IMR-90 (cell line): ENCODE data around the gene LRP1B. TPM values are rescaled to one million over a fixed set of nuclear protein-coding genes. Genes with fewer than 3 reads are reported as not detected.

Experiments used
- ATAC-seq: fragments of 200-7000 bp; cut with Tn5 transposase; 2 replicates; pipeline ENCODE4 v1.9.1; 2020; ENCODE audit warnings: low read depth, mild to moderate bottlenecking, moderate library complexity
- BruUV-seq: library from RNA; stranded (reverse); fragments of 400-500 nt; replicated peaks from 2 replicates; lab custom pipeline; 2021; lab: Mats Ljungman, UMichigan
- CTCF ChIA-PET: fragments of 300-600 bp; formaldehyde crosslinking; extraction: SDS; loops from one replicate; lab custom pipeline; 2021; ENCODE audit warnings: antibody characterized with exemption; lab: Yijun Ruan, JAX
- POLR2A ChIA-PET: fragments of 300-600 bp; sonication (Branson Sonifier 250); formaldehyde crosslinking; loops from one replicate; lab custom pipeline; 2022; ENCODE audit warnings: antibody characterized with exemption; ENCODE audit not compliant: unreplicated experiment; lab: Charles Lee
- DNase-seq: peaks from one replicate; pipeline ENCODE4 v3.0.0; 2013
- H2AFZ ChIP-seq: replicated peaks from 2 replicates; pipeline ENCODE3; 2013; ENCODE audit warnings: low read length, mild to moderate bottlenecking; ENCODE audit not compliant: poor library complexity
- H2AK5ac ChIP-seq: 2 replicates; pipeline ENCODE4 v1.6.1; 2013; ENCODE audit warnings: low read depth, low read length, inconsistent platforms
- H2AK9ac ChIP-seq: replicated peaks from 2 replicates; pipeline ENCODE3; 2013; ENCODE audit warnings: mild to moderate bottlenecking, low read depth, low read length, moderate library complexity; ENCODE audit not compliant: poor library complexity
- H2BK120ac ChIP-seq: 2 replicates; pipeline ENCODE4 v1.6.1; 2013; ENCODE audit warnings: low read depth, low read length, inconsistent platforms
- H2BK15ac ChIP-seq: 3 replicates; pipeline ENCODE4 v1.6.1; 2013; ENCODE audit warnings: low read depth, low read length, inconsistent platforms
- H2BK20ac ChIP-seq: 2 replicates; pipeline ENCODE4 v1.6.1; 2013; ENCODE audit warnings: low read depth, mild to moderate bottlenecking, inconsistent platforms, low read length, moderate library complexity
- H2BK5ac ChIP-seq: 2 replicates; pipeline ENCODE4 v1.6.1; 2013; ENCODE audit warnings: mild to moderate bottlenecking, low read depth, low read length, inconsistent platforms; ENCODE audit not compliant: poor library complexity, severe bottlenecking
- H3K14ac ChIP-seq: replicated peaks from 2 replicates; pipeline ENCODE4 v1.6.1; 2013; ENCODE audit warnings: low read depth, low read length, inconsistent platforms
- H3K18ac ChIP-seq: 2 replicates; pipeline ENCODE4 v1.6.1; 2013; ENCODE audit warnings: low read depth, low read length, control low read depth
- H3K23ac ChIP-seq: 2 replicates; pipeline ENCODE4 v1.6.1; 2013; ENCODE audit warnings: low read depth, low read length, inconsistent platforms
- H3K27ac ChIP-seq: 2 replicates; pipeline ENCODE4 v1.5.1; 2013; ENCODE audit warnings: mild to moderate bottlenecking, control low read depth, low read length; ENCODE audit not compliant: insufficient read depth
- H3K27me3 ChIP-seq: 2 replicates; pipeline ENCODE4 v1.6.1; 2013; ENCODE audit warnings: low read length; ENCODE audit not compliant: control insufficient read depth, insufficient read depth
- H3K36me3 ChIP-seq: 2 replicates; pipeline ENCODE4 v1.6.1; 2013; ENCODE audit warnings: low read length, mixed read lengths; ENCODE audit not compliant: control insufficient read depth, insufficient read depth
- H3K4ac ChIP-seq: 2 replicates; pipeline ENCODE4 v1.6.1; 2013; ENCODE audit warnings: low read depth, low read length, inconsistent platforms
- H3K4me1 ChIP-seq: 2 replicates; pipeline ENCODE4 v1.6.1; 2013; ENCODE audit warnings: low read length, mixed read lengths; ENCODE audit not compliant: control insufficient read depth, insufficient read depth
- H3K4me2 ChIP-seq: 2 replicates; pipeline ENCODE4 v1.6.1; 2013; ENCODE audit warnings: low read depth, mild to moderate bottlenecking, control low read depth, low read length, moderate library complexity
- H3K4me3 ChIP-seq: 2 replicates; pipeline ENCODE4 v1.5.1; 2013; ENCODE audit warnings: low read depth, mild to moderate bottlenecking, control low read depth, low read length, moderate library complexity; ENCODE audit not compliant: insufficient read depth
- H3K56ac ChIP-seq: 2 replicates; pipeline ENCODE4 v1.6.1; 2013; ENCODE audit warnings: low read length, inconsistent platforms; ENCODE audit not compliant: insufficient read depth; ENCODE audit errors: extremely low read depth
- H3K79me1 ChIP-seq, 2 experiments: 2 replicates each; pipeline ENCODE4 v1.6.1; 2013; ENCODE audit warnings: low read length in 2 of 2, inconsistent platforms in 1 of 2, low read depth in 1 of 2
- H3K9ac ChIP-seq: 2 replicates; pipeline ENCODE4 v1.6.1; 2013; ENCODE audit warnings: low read depth, low read length, control low read depth
- H3K9me1 ChIP-seq: 2 replicates; pipeline ENCODE4 v1.6.1; 2013; ENCODE audit warnings: low read length, inconsistent platforms; ENCODE audit not compliant: insufficient read depth
- H3K9me3 ChIP-seq: 2 replicates; pipeline ENCODE4 v1.6.1; 2013; ENCODE audit warnings: low read length; ENCODE audit not compliant: control insufficient read depth, insufficient read depth
- H4K20me1 ChIP-seq: 2 replicates; pipeline ENCODE4 v1.6.1; 2013; ENCODE audit warnings: low read length, inconsistent platforms; ENCODE audit not compliant: insufficient read depth
- H4K5ac ChIP-seq: 2 replicates; pipeline ENCODE4 v1.6.1; 2013; ENCODE audit warnings: mild to moderate bottlenecking, low read depth, low read length, control low read depth
- H4K8ac ChIP-seq, 2 experiments: 2 replicates each; pipeline ENCODE4 v1.6.1; 2013; ENCODE audit warnings: low read depth in 2 of 2, low read length in 2 of 2, control low read depth in 1 of 2, inconsistent platforms in 1 of 2
- H4K91ac ChIP-seq: 2 replicates; pipeline ENCODE4 v1.6.1; 2013; ENCODE audit warnings: low read depth, low read length, inconsistent platforms; ENCODE audit not compliant: insufficient read depth
- CEBPB ChIP-seq: IDR thresholded peaks from 2 replicates; pipeline ENCODE4 v1.6.1; 2012; ENCODE audit warnings: low read depth, low read length, improper control_type of control experiment
- CTCF ChIP-seq: conservative IDR thresholded peaks from 2 replicates; pipeline ENCODE4 v1.5.1; 2012; ENCODE audit warnings: mild to moderate bottlenecking, low read depth, low read length, improper control_type of control experiment
- FOS ChIP-seq: fragments of 150-350 bp; IDR thresholded peaks from 2 replicates; pipeline ENCODE4 v1.6.1; 2016; ENCODE audit warnings: low read depth, low read length
- MAFK ChIP-seq: IDR thresholded peaks from 2 replicates; pipeline ENCODE4 v1.6.1; 2012; ENCODE audit warnings: low read depth, low read length, improper control_type of control experiment
- MXI1 ChIP-seq: IDR thresholded peaks from 2 replicates; pipeline ENCODE4 v1.6.1; 2012; ENCODE audit warnings: low read depth, mild to moderate bottlenecking, low read length, moderate library complexity, borderline replicate concordance
- RFX5 ChIP-seq: IDR thresholded peaks from 2 replicates; pipeline ENCODE4 v1.8.0; 2012; ENCODE audit warnings: low read depth, mild to moderate bottlenecking, low read length, moderate library complexity
- USF2 ChIP-seq: fragments of 150-350 bp; IDR thresholded peaks from 2 replicates; pipeline ENCODE4 v1.6.1; 2017; ENCODE audit warnings: mild to moderate bottlenecking, antibody characterized with exemption, low read length, low read depth
- WGBS, 2 experiments: methylation state at CpG; one replicate each; pipeline versions ENCODE4 v1.1.5 to v1.1.7; 2013; ENCODE audit warnings: missing lambda C conversion rate in 2 of 2; ENCODE audit not compliant: insufficient read length in 1 of 2; ENCODE audit errors: extremely low coverage in 2 of 2; 5-methylcytosine and 5-hydroxymethylcytosine counted together
- dilution Hi-C: fragments of 300-500 bp; cut with HindIII; formaldehyde crosslinking; loops from one replicate; pipeline ENCODE4 v1.14.3; 2018; ENCODE audit warnings: low sequenced_read_pairs; ENCODE audit not compliant: unreplicated experiment
- in situ Hi-C: fragments of 300-500 bp; cut with MboI; formaldehyde crosslinking; loops from 3 replicates; pipeline ENCODE4 v1.14.3; 2019; ENCODE audit warnings: low sequenced_read_pairs, inconsistent platforms, mixed read lengths
- intact Hi-C: fragments of 100-400 bp; cut with micrococcal nuclease; formaldehyde crosslinking; loops from 2 replicates; pipeline ENCODE4 v1.10.0; 2022
- polyA plus RNA-seq, 3 experiments: library from polyadenylated mRNA; depleted of rRNA; stranded (reverse); fragments of >200 nt; gene quantifications; 2 replicates each; pipeline ENCODE4 v1.2.3, GENCODE V29; 2012; ENCODE audit warnings: low replicate concordance in 1 of 3
- total RNA-seq: library from RNA; depleted of rRNA; stranded (reverse); fragments of >200 nt; gene quantifications from 2 replicates; pipeline ENCODE4 v1.2.3, GENCODE V29; 2012

The LRP1B gene
- total and polyA plus RNA-seq, 2 of the 4 experiments (the other 2 are of a cell fraction) = under 0.01 to 0.02 TPM

- no peak for ATAC-seq
These were observed 97.4 kb downstream of the LRP1B start for GRCh38 chr2:142033393-142033792.

More at GRCh38 chr2:142033393-142033792, 97.4 kb downstream of the LRP1B start:
- H2BK5ac ChIP-seq = no peak overlapping the region
- TF ChIP-seq MXI1 (no peak), CEBPB (no peak), FOS (no peak), MAFK (no peak), USF2 (no peak), RFX5 (no peak), CTCF (no peak)
- no peaks in the 10 kb centered on the region for H3K27me3 ChIP-seq
- in situ Hi-C loops (no loop called here), dilution Hi-C loops (no loop called here), intact Hi-C loops (no loop called here)
- H3K56ac ChIP-seq = no peak overlapping the region
- H3K4me3 ChIP-seq = no peak overlapping the region
- no peak overlapping the region for H3K9ac ChIP-seq
- no peak overlapping the region for H3K4ac ChIP-seq
- POLR2A ChIA-PET = no interaction called here
- no peak overlapping the region for H4K8ac ChIP-seq
- no peak overlapping the region for H2AK5ac ChIP-seq
- H3K4me2 ChIP-seq = no peak overlapping the region
- no peak overlapping the region for H3K27ac ChIP-seq
- no peak overlapping the region for H2AK9ac ChIP-seq
- no peak overlapping the region for H2BK15ac ChIP-seq
- H2AFZ ChIP-seq = no peak overlapping the region
- CTCF ChIA-PET = no interaction called here
- no peaks in the 10 kb centered on the region for H3K79me1 ChIP-seq
- no peaks in the 10 kb centered on the region for H3K9me1 ChIP-seq
- no peak overlapping the region for H3K23ac ChIP-seq
- no peak overlapping the region for H3K18ac ChIP-seq
- H3K9me3 ChIP-seq = no peaks in the 10 kb centered on the region
- no peak for DNase-seq
- WGBS, 2 experiments = no CpG with 5 or more reads among the region's 1 CpG
- no peak overlapping the region for H4K5ac ChIP-seq
- no peaks in the 10 kb centered on the region for H3K4me1 ChIP-seq
- H3K14ac ChIP-seq = no peak overlapping the region
- no peaks in the 10 kb centered on the region for H3K36me3 ChIP-seq
- no peak overlapping the region for H2BK20ac ChIP-seq
- no peaks in the 10 kb centered on the region for H4K20me1 ChIP-seq
- H4K91ac ChIP-seq = no peak overlapping the region
- no peak overlapping the region for H2BK120ac ChIP-seq
- BruUV-seq = no TSS peak
